ENCODE measurements around the gene RAB14.

DNA sequence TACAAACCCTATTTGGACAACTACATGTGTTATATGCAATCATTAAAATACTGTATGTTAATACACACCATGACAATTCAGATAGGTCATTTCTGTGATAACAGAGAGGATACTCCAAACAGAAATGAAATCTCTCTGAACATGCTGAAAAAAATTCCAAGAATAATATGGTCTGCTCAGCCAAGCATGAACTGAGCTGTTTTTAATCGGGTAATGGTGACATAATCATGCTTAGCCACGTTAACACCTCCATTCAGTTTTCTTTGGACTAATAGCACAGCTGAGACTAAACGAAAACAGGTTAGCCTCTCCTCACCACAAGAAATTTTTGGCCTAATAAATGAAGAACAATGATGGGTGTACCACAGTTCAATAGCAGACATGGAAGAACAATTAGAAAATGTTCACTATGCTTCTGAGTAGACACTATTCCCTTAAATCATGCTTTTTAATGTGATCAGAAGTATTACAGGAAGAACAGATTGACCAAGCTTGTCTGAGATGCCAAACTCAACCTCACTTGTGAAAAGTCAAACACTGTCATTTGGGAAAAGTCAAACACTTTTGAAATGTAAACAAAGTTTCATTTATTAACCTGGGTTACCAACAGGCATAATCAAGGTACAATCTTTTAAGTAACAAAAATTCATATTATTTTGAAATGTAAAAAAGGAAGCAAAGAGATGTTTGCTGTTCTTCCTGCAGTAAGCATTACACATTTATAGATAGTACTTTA is 19.4 kb downstream of the RAB14 start:
- TF ChIP-seq CTCF (IDR thresholded peaks at IDR 0.05; ENCODE audit: low read depth, low read length, poor library complexity, severe bottlenecking) (no peak), EZH2phosphoT487 (IDR thresholded peaks at IDR 0.05; ENCODE audit: borderline replicate concordance, low read length) (no peak)

Data from DOHH2 (cell line).